H54 (cell line): ENCODE results near the gene SVIL.
"Not testable (repeated sequence)": the region's sequence is repeated elsewhere in the genome, so short reads cannot be mapped to it uniquely, and the experiment has no call there.

Source experiments
- DNase-seq: peaks from one replicate; pipeline ENCODE4 v3.0.0; 2011; ENCODE audit warnings: low spot score, mixed read lengths; ENCODE audit not compliant: insufficient read length
- FAIRE-seq: peaks from 3 replicates; lab custom pipeline; 2011; peaks lifted over from hg19 to GRCh38; lab: Jason Lieb, UNC
- POLR2A ChIP-seq: IDR thresholded peaks from 2 replicates; pipeline ENCODE4 v1.6.1; 2011; ENCODE audit warnings: low read depth, mild to moderate bottlenecking, low read length

The SVIL gene

DNA sequence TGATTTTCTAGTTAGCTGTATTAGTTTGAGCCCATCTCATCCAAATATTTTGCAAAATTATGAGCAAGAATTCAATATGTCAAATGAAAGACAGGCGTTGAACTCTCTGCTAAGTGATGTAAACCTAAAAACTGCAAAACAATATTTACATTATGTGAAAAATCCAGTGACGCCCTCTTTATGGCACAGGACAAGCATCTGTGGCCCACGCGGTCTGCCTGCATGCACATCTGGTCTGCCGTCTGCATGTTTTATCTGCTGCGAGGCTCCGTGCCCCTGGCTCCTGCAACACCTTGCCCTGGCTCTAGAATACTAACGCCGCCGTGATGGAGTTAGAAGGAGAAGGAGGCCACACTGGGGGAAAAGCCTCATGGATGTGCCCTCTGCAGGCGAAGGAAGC lies 142.0 kb downstream of the SVIL start:
- FAIRE-seq = no peak
- TF ChIP-seq POLR2A = no peak

DNA sequence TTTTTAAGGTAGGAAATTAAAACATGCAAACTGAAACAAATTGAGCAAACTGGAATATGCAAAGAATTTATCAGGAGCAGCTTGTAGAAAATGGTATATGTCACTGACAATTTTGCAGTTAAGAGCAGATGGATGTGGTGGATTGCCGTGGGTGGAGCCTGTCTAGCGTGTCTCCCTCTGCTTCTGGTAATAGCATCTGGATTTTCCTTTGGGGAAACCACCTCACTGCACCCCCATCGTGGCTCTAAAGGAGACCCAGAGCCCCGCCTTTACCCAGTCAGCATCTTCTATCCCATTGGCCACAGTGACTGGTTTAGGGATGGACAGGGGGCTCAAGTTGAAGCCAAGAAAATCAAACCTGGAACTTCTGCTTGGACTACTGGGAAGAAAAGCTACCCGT lies 142.9 kb downstream of the SVIL start:
- FAIRE-seq (no peak), DNase-seq (no peak)
- TF ChIP-seq POLR2A = no peak

More for the DNA sequence above, 142.0 kb downstream of the SVIL start:
- no peak for DNase-seq

DNA sequence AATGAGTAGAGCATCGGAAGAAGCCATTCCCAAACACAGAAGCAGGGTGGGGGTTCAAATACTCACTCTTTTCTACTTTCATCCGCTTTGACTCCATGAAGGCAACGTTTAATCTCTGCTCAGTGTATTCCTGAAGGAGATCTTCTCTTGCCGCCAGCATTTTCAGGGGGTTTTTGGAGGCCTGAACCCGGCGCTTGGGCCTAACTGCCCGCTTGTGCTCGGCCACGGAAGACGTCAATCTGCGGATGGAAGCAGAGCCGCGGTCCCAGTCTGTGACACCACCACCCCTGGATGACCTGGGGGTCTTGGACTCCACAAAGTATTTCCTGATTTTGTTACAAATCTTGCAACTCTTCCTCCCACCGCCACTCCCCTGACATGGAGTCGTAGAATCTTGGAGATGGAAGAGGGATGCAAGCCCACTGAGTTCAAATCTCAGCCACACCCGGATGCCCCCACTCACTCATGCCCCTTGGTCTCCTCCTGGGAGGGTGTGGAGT lies 143.9 kb downstream of the SVIL start:
- not testable (repeated sequence) for FAIRE-seq, DNase-seq

DNA sequence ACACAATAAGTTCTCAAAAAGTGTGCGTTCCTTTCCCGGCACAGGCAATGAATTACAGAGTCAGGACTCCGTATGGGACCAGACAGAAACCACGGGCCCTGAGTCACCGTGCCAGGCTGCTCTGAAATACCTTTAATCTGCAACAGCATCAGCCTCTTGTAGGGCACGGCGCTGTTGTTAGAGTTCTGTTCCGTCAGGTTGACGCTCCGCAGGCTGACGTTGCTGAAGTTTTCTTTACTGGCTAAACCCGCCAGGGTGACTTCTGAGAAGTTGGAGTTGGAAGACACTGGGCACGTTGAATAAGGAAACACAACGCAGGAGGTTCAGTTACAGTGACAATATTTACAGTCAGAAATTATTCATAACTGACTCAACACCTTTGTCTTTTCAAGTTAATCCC lies 146.3 kb downstream of the SVIL start:
- peak; percentile 86 for FAIRE-seq
- not testable (repeated sequence) for DNase-seq

DNA sequence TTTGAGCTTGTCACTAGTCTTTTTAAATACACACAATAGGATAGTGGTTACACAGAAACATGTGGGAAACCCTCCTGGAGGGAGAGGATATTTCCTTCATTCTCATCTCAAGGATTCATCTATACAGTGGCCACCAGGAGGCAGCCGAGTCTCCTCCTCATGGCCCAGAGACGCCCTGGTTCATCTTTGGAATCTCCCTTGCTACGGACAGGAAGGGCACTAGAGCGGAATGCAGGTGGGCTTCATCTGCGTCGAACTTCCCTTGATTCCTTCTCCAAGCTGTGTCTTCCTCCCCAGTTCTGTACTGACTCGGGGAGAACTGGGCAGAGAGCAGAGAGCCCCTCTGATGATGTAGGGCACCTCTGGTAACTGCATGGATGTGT lies 146.9 kb downstream of the SVIL start:
- DNase-seq, FAIRE-seq: not testable (repeated sequence)

DNA sequence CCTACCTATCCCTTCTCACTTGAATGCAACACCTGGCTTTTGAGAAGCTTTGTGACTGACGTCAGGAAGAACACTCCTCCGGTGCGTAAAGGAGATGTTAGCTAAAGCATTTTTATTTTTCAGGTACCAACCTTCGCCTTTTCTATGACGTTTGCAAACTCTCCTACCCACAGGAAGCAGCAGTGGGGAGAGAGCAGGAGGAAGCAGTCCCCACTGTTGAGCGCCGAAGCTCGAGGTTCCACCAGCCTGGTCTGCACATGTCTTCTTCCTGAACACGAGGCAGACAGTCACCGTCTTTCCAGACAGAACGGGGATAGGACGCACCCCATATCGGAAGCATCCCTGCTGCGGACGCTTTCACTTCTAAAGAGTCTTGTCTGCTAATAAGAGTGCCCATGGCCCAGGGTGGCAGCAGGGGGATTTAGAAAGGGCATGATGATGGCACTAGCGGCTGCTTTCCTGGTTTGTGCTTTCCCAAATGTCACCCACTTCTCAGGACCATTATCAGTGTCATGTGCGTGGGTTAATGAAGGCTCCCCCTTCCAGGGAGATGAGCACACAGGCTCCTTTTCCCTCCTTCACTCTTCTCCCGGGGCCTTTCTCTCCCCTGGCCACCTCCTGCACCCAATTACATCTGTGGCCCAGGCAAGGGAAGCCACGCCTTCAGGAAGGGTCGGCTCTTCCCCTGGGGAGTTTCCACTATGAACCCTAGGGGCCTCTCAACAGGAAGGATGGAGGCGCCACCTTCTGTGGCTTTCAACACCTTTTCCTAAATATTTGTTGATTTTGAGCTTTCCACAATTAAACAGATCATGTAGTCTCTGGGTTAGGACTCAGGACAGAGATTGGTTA lies 147.5 kb downstream of the SVIL start:
- DNase-seq, FAIRE-seq: not testable (repeated sequence)

DNA sequence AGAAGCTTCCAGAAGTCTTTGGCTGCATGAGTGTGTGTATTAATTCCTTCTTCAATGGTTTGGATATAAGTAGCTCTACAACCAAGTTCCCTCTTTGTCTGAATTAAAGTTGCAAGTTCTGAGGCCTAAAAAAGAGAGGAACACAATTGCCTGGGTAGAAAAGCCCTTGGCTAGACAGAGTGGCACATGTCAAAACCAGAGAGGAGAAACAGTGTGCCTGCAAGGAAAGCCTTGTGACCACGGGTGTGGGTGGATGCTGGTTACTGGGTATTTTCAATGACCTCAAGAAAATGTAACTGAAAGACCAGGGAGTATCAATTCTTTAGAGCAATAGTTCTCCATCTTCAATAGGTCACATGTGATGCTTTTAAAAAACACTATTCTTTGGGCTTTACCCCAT lies 148.3 kb downstream of the SVIL start:
- no peak for FAIRE-seq
- DNase-seq = no peak
- no peak for TF ChIP-seq POLR2A

DNA sequence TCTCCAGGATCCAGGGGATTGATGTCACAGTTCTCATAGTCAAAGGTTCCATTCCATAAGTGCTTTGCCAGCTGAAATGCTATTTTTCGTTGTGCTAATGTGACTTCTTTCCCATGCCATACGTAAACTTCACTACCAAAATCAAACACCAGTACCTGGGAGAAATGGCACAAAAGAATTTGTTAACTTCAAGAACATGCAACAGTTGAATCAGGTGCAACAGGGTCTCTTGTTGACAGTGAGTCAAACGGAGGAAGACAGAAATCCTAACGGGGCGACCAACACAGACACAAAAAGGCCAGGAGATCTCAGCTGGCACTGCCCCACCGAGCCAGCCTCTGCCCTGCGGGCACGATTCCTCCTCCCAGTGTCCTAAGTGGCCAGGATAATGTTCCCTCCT lies 150.1 kb downstream of the SVIL start:
- not testable (repeated sequence) for FAIRE-seq, DNase-seq

DNA sequence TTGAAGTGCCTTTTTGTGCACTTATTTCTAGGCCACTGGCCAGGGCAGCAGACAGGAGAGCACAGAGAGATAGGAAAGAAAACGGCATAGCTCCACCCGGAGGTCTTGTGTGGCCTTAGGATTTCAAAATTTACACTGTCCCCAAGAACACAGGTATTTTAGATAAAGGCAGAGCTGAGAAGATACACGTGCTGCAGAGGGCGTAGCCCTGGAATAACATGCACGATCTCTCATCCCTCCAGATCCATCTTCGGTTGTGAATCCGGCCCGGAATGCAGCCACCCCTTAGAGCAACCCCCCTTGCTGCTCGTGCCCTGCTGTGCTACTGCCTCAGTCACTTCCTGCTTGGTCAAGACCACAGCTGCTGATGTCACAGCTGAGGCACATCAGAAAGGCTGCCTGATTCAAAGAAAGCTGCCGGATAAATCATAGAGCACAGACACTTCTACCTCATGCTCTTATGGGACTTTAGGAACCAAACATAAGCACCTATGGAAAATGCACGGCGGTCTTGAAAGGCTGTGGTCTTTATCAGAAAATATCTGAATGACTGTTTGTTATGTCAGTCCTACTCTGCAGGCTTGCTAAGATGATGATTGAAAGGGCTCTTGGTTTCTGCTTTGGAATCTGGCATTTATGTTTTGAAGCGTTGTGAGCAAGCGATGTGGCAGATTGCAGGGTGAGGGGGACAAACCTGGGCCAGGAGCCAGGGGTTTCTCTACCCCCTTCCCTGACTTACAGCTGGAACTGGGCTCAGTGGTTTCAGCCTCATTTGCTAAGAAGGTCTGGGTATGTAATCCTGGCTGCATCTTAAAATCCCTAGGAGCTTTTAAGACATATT lies 152.0 kb downstream of the SVIL start:
- DNase-seq = peak; percentile 47
- peak; percentile 99 for FAIRE-seq
- no peak for TF ChIP-seq POLR2A

DNA sequence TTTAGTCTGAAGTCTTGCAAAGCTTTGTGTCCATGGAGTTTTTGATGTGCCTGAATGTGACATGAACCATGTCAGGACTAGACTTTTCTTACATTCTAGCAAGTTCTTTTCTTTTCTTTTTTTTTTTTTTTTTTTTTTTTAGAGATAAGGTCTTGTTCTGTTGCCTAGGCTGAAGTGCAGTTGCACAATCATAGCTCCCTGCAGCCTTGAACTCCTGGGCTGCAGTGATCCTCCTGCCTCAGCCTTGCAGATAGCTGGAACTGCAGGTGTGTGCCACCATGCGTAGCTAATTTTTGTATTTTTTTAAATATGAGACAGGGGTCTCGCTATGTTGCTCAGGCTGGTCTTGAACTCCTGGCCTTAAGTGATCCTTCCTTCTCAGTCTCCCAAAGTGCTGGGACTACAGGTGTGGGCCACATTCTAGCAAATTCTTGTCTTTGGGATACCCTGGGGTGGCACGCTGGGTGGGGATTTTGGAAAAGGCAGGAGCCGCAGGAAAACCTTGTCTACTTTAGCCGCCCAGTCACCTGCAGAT lies 152.8 kb downstream of the SVIL start:
- DNase-seq (no peak), FAIRE-seq (no peak)
- no peak for TF ChIP-seq POLR2A

DNA sequence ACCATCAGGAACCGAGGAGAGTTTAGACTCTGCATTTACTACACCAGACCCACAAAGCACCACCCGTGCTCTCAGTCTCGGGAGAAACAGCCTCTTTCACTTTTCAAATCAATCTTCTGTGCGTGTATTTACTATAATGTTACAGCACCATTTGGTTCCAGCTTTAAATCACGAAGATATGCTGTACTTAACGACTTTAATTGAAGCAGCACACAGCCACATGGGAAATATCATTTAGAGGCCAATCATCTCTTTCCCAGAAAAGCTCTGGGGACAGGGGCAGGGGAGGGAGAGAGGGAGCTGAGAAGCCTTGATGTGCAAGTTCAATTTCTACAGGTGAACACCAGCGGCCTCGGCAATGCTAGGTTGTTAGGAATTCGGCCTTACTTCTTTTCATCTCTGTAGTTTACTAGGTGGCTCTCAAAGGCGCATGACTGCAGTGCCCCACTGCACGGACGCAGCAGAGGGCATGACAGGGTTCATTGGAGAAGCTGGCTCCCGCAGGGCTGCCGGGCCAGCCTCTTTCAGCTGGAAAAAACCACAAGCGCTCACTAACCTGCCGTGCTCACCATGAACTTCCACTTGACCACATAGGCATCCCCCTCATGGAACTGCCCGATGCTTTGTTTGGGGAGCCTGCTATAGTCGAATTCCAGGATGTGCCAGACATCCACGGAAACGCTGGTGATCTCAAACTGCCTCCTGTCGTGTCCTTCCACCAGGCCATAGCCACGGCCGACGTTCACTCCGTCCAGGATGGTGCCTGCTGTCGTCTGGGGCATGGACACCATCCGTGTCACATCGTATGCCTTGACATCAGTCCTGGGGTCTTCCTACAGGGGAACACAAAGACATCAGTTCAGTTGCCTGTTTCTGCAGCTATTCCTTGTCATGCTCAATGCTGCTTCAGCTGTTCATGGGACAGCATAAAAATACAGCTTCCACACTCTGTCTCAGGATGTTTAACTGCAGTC lies 154.5 kb downstream of the SVIL start:
- FAIRE-seq (no peak), DNase-seq (no peak)
- no peak for TF ChIP-seq POLR2A

DNA sequence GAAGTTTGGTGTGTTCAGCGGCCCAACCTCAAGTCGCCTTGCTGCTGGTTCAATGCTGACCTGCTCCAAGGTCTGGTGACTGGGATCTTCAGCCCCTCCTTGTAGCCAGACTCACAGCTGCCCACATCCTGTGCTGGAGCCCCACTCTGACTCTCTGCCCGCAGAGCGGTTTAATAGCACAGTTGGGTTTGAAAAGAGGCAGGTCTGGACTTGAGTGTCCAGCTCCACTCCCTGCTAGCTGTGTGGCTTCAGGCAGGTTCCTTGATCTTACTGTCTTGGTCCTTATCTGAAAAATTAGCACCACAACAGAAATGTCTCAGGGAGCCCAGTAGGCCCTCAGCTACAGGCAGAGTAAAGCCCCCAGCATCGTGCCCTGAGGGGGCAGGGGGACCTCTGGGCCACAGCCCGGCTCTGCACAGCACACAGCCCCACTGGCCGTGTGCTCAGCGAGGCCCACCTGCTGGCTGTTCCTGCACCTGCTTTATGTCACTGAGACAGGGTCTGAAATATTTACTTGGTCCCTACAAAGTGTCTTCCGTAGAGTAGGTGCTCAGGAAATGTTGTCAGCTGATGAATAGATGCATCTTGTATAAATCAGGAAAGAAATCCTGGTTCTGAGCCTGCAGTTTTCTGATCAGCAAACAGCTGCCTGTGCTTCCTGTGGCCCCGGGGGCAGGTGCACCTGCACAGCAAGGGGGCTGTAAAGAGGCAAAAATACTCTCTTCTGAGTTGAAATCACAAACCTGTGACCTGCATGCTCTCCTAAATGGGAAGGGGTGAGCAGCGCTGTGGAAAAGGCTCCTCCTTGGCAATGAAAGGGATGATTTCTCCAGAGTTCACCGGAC lies 155.5 kb downstream of the SVIL start:
- TF ChIP-seq POLR2A = no peak
- DNase-seq = no peak

More for the DNA sequence above, 155.5 kb downstream of the SVIL start:
- FAIRE-seq = no peak
